NCI-H446 (cell line): ENCODE data around the gene COL5A2.

Experiments
- DNase-seq, 2 experiments: peaks; one replicate each; lab custom pipeline; 2025; lab: John Stamatoyannopoulos, UW

Gene COL5A2

DNA sequence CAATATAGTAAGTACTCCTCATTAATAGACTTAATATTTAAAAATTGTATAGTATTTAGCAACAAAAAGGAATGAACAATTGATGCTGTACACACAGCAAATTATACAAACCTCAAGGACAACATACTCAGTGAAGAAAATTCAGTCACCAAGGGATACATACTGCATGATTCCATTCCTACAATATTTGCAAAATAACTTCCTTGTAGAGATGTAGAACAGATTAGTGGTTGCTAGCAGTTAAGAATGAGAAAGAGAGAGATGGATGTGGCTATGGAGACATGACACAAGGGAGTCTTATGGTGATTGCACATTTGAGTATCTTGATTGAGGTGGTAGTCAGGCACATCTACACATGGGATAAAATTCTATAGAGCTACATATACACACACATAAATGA lies 179.3 kb downstream of the COL5A2 start:
- DNase-seq: no peak

DNA sequence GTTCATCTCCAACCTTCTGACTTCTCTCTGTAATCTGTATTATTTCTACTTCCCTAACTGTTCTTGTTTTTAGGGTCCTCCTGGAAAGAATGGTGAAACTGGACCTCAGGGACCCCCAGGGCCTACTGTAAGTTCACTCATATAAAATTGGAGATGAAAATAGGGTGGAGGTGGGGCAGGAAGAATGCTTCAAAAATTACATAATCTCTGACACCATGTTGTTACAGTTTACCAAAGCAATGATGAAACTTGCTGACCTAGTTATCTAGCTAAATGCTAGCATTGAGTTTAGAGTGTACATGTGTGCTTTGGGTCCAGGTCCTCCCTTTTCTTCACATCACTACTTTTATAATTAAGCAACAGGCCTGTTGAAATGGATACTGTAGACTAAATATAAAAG lies 182.3 kb downstream of the COL5A2 start:
- no peak for DNase-seq

DNA sequence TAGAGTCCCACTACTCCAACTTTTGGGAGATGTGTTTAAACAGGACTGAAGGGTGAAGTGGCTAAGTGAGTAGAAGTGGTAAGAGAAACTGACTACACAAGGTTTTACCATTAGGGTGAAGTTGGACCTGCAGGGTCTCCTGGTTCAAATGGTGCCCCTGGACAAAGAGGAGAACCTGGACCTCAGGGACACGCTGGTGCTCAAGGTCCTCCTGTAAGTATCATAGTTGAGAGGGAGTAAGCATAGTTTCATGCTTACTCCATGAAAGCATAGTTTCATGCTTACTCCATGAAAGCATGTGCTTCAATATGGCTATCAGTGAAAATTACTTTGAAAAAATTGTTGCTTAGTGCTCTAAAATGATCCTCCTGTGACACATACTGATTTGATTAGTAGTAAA lies 186.3 kb downstream of the COL5A2 start:
- DNase-seq: no peak

DNA sequence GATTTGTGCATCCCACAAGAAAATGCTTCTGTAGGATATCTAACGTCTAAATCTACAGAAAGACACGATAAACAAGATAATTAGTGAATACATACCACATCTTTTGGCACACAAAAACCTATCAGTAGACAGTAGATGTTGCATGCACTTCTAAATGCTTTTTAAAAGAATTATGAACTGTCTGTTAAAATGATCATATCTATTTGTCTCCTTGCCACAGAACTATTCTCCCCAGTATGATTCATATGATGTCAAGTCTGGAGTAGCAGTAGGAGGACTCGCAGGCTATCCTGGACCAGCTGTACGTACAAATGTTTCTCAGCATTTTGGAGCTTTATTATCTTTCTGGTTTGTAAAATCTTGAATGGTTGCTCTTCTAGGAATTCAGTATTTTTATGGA lies 192.7 kb downstream of the COL5A2 start:
- DNase-seq: peak in 1 of 2 experiments; percentile 37

DNA sequence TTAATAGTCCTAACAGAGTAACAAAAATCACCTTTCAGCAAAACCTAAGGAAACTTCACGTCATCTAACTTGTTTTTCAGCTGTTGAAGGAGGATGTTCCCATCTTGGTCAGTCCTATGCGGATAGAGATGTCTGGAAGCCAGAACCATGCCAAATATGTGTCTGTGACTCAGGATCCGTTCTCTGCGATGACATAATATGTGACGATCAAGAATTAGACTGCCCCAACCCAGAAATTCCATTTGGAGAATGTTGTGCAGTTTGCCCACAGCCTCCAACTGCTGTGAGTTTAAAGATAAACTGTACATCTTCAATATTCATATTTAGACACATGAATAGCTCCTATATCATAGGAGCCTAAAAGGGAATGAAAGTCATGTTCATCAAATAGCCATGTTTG lies 194.9 kb downstream of the COL5A2 start:
- DNase-seq: no peak

DNA sequence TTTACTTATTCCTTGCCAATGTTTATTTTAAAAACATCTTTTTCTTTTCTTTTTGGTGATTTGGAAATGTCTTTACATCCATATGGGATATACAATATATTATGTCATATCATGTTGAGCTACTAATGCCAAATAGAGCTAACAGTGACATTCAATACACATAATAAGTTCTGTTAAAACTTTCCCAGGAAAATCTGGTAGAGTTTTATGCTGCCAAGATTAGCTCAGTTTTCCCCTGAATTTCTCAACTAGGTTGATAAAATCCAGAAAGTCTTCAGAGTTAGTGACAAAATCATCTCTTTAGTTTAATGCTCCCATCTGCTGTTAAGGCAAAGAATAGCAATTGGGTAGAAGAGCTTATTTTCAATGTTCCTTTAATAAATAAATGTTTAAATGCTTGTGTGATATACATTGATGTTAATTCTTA lies 195.5 kb downstream of the COL5A2 start:
- peak in 1 of 2 experiments; percentile 71 for DNase-seq

DNA sequence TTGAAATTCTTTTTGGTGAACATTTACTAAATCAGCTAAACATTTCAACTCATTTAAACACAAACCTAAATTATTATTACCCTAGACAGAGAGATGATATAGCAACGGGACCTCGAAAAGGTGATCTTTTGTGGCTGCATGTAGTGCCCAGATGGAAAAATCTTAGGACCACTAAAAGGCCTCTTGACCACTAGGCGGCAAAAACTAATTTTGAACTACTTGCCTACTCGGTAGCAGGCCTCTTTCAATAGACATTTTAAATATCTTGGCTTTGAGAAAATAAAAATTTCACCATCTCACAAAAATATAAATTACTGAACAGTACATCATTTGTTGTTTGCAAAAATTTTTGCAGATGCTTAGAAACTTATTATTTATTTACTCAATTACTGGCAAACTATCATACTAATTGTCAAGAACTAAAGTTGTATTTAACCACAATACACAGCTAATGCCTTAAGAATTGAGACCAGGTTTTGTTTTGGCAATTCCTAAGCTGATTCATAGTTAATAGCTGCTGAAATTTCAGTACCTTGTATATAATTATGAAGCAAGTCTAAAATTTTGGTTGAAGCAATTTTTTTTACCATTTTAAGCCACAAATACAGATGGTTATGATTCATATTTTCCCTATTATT lies 196.0 kb downstream of the COL5A2 start:
- DNase-seq: peak in 1 of 2 experiments; percentile 55
